NOMO-1 (cell line): Measurements from ENCODE around the gene RXFP4.

Source experiments
- DNase-seq, 2 experiments: peaks; one replicate each; lab custom pipeline; 2025; ENCODE audit not compliant: unreplicated experiment in 2 of 2; lab: John Stamatoyannopoulos, UW

The RXFP4 gene

GRCh38 chr1:155957411-155957915, 16.0 kb downstream of the RXFP4 start:
- no peak for DNase-seq

- DNase-seq: no peak
Observed at GRCh38 chr1:155960081-155960745, 18.8 kb downstream of the RXFP4 start.

GRCh38 chr1:155961937-155962336, 20.5 kb downstream of the RXFP4 start:
- no peak for DNase-seq

GRCh38 chr1:155962599-155963211, 21.3 kb downstream of the RXFP4 start:
- no peak for DNase-seq

GRCh38 chr1:155964193-155964592, 22.8 kb downstream of the RXFP4 start:
- no peak for DNase-seq

GRCh38 chr1:155966135-155966534, 24.7 kb downstream of the RXFP4 start:
- DNase-seq: no peak

- no peak for DNase-seq
Observed at GRCh38 chr1:155966750-155967149, 25.3 kb downstream of the RXFP4 start.

- DNase-seq: peak; percentile 43 to 48
Observed at GRCh38 chr1:155967341-155968050, 26.1 kb downstream of the RXFP4 start.

GRCh38 chr1:155968051-155968400, 26.6 kb downstream of the RXFP4 start:
- no peak for DNase-seq

GRCh38 chr1:155968670-155969069, 27.2 kb downstream of the RXFP4 start:
- no peak for DNase-seq

- DNase-seq: no peak
Observed at GRCh38 chr1:155969377-155969791, 27.9 kb downstream of the RXFP4 start.

- peak; percentile 94 to 97 for DNase-seq
Observed at GRCh38 chr1:155970531-155971167, 29.2 kb downstream of the RXFP4 start.

GRCh38 chr1:155971910-155972809, 30.7 kb downstream of the RXFP4 start:
- DNase-seq: no peak

GRCh38 chr1:155973723-155974122, 32.3 kb downstream of the RXFP4 start:
- DNase-seq: no peak

GRCh38 chr1:155974208-155975115, 33.0 kb downstream of the RXFP4 start:
- DNase-seq: no peak

- DNase-seq: peak in 1 of 2 experiments; percentile 37
Observed at GRCh38 chr1:155975375-155976061, 34.1 kb downstream of the RXFP4 start.

- peak; percentile 68 to 92 for DNase-seq
Observed at GRCh38 chr1:155976062-155976912, 34.8 kb downstream of the RXFP4 start.
